HepG2 (cell line): ENCODE results near the gene CHKB.

ENCODE experiments used
- HNF4G ChIP-seq, 2 experiments: sonication (generic) in 1 of 2; formaldehyde crosslinking in 1 of 2; IDR thresholded peaks; 2 replicates each; pipeline versions ENCODE4 v1.4.0 to v1.6.1; 2011 to 2020; ENCODE audit warnings: borderline replicate concordance in 2 of 2, low read depth in 2 of 2, mild to moderate bottlenecking in 2 of 2, low read length in 1 of 2, missing genetic modification reagents in 1 of 2, moderate library complexity in 1 of 2
- HNRNPUL1 ChIP-seq: fragments of 200-400 bp; formaldehyde crosslinking; IDR thresholded peaks from 2 replicates; pipeline ENCODE4 v1.6.1; 2017; ENCODE audit warnings: low read depth, mild to moderate bottlenecking, low read length, moderate library complexity
- USF2 ChIP-seq, 2 experiments: sonication (generic) in 1 of 2; formaldehyde crosslinking in 1 of 2; IDR thresholded peaks; 2 replicates each; pipeline versions ENCODE4 v1.5.1 to v1.6.1; 2011 to 2020; ENCODE audit warnings: borderline replicate concordance in 1 of 2, low read depth in 1 of 2, low read length in 1 of 2, mild to moderate bottlenecking in 1 of 2, missing genetic modification reagents in 1 of 2, moderate library complexity in 1 of 2
- ZNF230 ChIP-seq: sonication (generic); formaldehyde crosslinking; IDR thresholded peaks from 2 replicates; pipeline ENCODE4 v1.4.0; 2020; ENCODE audit warnings: mild to moderate bottlenecking, missing genetic modification reagents
- ZNF3 ChIP-seq: IDR thresholded peaks from 2 replicates; pipeline ENCODE4 v1.7.0; 2017; ENCODE audit warnings: inconsistent platforms

- TF ChIP-seq HNF4G (IDR thresholded peaks at IDR 0.05; ENCODE audit: borderline replicate concordance, low read depth, low read length), result no peak
- TF ChIP-seq HNF4G (CRISPR knock-in tag; IDR thresholded peaks at IDR 0.05; ENCODE audit: borderline replicate concordance, low read depth), result no peak
- TF ChIP-seq ZNF3 (CRISPR knock-in tag), result no peak
- no peak for TF ChIP-seq HNRNPUL1
- no peak for TF ChIP-seq USF2 (IDR thresholded peaks at IDR 0.05; ENCODE audit: low read depth, low read length)
- TF ChIP-seq USF2 (CRISPR knock-in tag; IDR thresholded peaks at IDR 0.05; ENCODE audit: borderline replicate concordance), result no peak
- TF ChIP-seq ZNF230 (CRISPR knock-in tag), result no peak
These were observed 3.8 kb downstream of the CHKB start for GRCh38 chr22:50578776-50579310.
